Ishikawa (cell line): ENCODE measurements around the gene SPAG9.

Experiments
- CEBPB ChIP-seq: IDR thresholded peaks from 2 replicates; pipeline ENCODE4 v1.6.1; 2012
- CREB1 ChIP-seq: IDR thresholded peaks from 2 replicates; pipeline ENCODE4 v1.6.1; 2012; ENCODE audit warnings: low read depth
- EGR1 ChIP-seq: IDR thresholded peaks from 2 replicates; pipeline ENCODE4 v1.6.1; 2012
- EP300 ChIP-seq: IDR thresholded peaks from 2 replicates; pipeline ENCODE4 v1.6.1; 2012; ENCODE audit warnings: borderline replicate concordance
- FOXM1 ChIP-seq: IDR thresholded peaks from 2 replicates; pipeline ENCODE4 v1.6.1; 2012; ENCODE audit warnings: low read depth, borderline replicate concordance
- MAX ChIP-seq: IDR thresholded peaks from 2 replicates; pipeline ENCODE4 v1.6.1; 2012
- NFIC ChIP-seq: IDR thresholded peaks from 2 replicates; pipeline ENCODE4 v1.6.1; 2012
- RAD21 ChIP-seq: IDR thresholded peaks from 2 replicates; pipeline ENCODE4 v1.6.1; 2012; ENCODE audit warnings: low read depth
- REST ChIP-seq: IDR thresholded peaks from 2 replicates; pipeline ENCODE4 v1.6.1; 2012; ENCODE audit warnings: low read depth, mild to moderate bottlenecking
- TAF1 ChIP-seq: IDR thresholded peaks from 2 replicates; pipeline ENCODE4 v1.6.1; 2012; ENCODE audit warnings: low read depth, mild to moderate bottlenecking
- TCF12 ChIP-seq: IDR thresholded peaks from 2 replicates; pipeline ENCODE4 v1.6.1; 2012; ENCODE audit warnings: low read depth
- TEAD4 ChIP-seq: IDR thresholded peaks from 2 replicates; pipeline ENCODE4 v1.6.1; 2012
- USF1 ChIP-seq: IDR thresholded peaks from 2 replicates; pipeline ENCODE4 v1.6.1; 2012
- YY1 ChIP-seq: IDR thresholded peaks from 2 replicates; pipeline ENCODE4 v1.6.1; 2012; ENCODE audit warnings: low read depth
- ZBTB7A ChIP-seq: IDR thresholded peaks from 2 replicates; pipeline ENCODE4 v1.6.1; 2012; ENCODE audit warnings: low read depth

Gene SPAG9

GRCh38 chr17:50995668-50996067, 125.0 kb downstream of the SPAG9 start:
- no peak for TF ChIP-seq USF1
- no peak for TF ChIP-seq CEBPB
- no peak for TF ChIP-seq TCF12
- no peak for TF ChIP-seq FOXM1
- TF ChIP-seq CREB1 = no peak
- no peak for TF ChIP-seq TAF1
- TF ChIP-seq EP300 = no peak
- no peak for TF ChIP-seq REST
- TF ChIP-seq NFIC = no peak
- TF ChIP-seq YY1 = no peak
- no peak for TF ChIP-seq MAX
- TF ChIP-seq ZBTB7A = no peak
- no peak for TF ChIP-seq TEAD4
- TF ChIP-seq RAD21 = no peak
- TF ChIP-seq EGR1 = no peak

- TF ChIP-seq EP300 (no peak), REST (no peak), FOXM1 (no peak), USF1 (no peak), CEBPB (no peak), TAF1 (no peak), ZBTB7A (no peak), NFIC (no peak), TEAD4 (no peak)
Observed at GRCh38 chr17:50993544-50993943, 127.1 kb downstream of the SPAG9 start.

- TF ChIP-seq TCF12 = no peak
- no peak for TF ChIP-seq NFIC
- no peak for TF ChIP-seq EGR1
- TF ChIP-seq REST = no peak
- TF ChIP-seq TAF1 = no peak
- TF ChIP-seq USF1 = no peak
- no peak for TF ChIP-seq FOXM1
- no peak for TF ChIP-seq CREB1
Observed at GRCh38 chr17:50989149-50989548, 131.5 kb downstream of the SPAG9 start.

GRCh38 chr17:50988427-50988826, 132.2 kb downstream of the SPAG9 start:
- TF ChIP-seq TEAD4 = no peak
- no peak for TF ChIP-seq ZBTB7A
- no peak for TF ChIP-seq USF1
- no peak for TF ChIP-seq REST
- TF ChIP-seq TAF1 = no peak
- TF ChIP-seq FOXM1 = no peak
- TF ChIP-seq CEBPB = no peak
- TF ChIP-seq EGR1 = no peak
- no peak for TF ChIP-seq TCF12
- TF ChIP-seq RAD21 = no peak
